Gastrocnemius medialis (tissue), 4 donors: ENCODE results near the gene MTARC2.

Experiments
- POLR2A ChIP-seq, 2 donors: fragments of 450-650 bp; IDR thresholded peaks; one replicate each; pipeline ENCODE4 v1.6.1; 2017; ENCODE audit warnings: antibody characterized with exemption in 2 of 2, mild to moderate bottlenecking in 2 of 2, moderate library complexity in 2 of 2
- TF ChIP-seq, protein P1 (sequence below), 5 experiments: fragments of 450-650 bp in 3 of 5; fragments of 200-600 bp in 2 of 5; sonication (generic) in 2 of 5; IDR thresholded peaks in 4 of 5; conservative IDR thresholded peaks in 1 of 5; 1 replicate in 4 of 5; 2 replicates in 1 of 5; pipeline ENCODE4 v1.5.1; 2016 to 2019; ENCODE audit warnings: antibody characterized with exemption in 5 of 5, mild to moderate bottlenecking in 3 of 5, moderate library complexity in 3 of 5

- TF ChIP-seq, protein P1, sequence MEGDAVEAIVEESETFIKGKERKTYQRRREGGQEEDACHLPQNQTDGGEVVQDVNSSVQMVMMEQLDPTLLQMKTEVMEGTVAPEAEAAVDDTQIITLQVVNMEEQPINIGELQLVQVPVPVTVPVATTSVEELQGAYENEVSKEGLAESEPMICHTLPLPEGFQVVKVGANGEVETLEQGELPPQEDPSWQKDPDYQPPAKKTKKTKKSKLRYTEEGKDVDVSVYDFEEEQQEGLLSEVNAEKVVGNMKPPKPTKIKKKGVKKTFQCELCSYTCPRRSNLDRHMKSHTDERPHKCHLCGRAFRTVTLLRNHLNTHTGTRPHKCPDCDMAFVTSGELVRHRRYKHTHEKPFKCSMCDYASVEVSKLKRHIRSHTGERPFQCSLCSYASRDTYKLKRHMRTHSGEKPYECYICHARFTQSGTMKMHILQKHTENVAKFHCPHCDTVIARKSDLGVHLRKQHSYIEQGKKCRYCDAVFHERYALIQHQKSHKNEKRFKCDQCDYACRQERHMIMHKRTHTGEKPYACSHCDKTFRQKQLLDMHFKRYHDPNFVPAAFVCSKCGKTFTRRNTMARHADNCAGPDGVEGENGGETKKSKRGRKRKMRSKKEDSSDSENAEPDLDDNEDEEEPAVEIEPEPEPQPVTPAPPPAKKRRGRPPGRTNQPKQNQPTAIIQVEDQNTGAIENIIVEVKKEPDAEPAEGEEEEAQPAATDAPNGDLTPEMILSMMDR (IDR thresholded peaks at IDR 0.05 in 4 of 5, conservative IDR thresholded peaks at IDR 0.05 in 1 of 5): no peak
- TF ChIP-seq POLR2A (IDR thresholded peaks at IDR 0.05): no peak
Observed at GRCh38 chr1:220796530-220796929, 48.4 kb downstream of the MTARC2 start.
